T-helper 1 cell treated with Interleukin-12 subunit alpha and Interleukin-12 subunit beta and Interleukin-4 antibody, amounts not matched to agents 30 ng/mL and 1 ng/mL, for 36 hours (primary cell): Measurements from ENCODE around the gene HTRA3. TPM values are rescaled to one million over a fixed set of nuclear protein-coding genes. Genes with fewer than 3 reads are reported as not detected.

Experiments used
- intact Hi-C: fragments of 100-400 bp; cut with micrococcal nuclease; formaldehyde crosslinking; loops from one replicate; pipeline ENCODE4 v1.15.1; 2024
- total RNA-seq: library from RNA; stranded (reverse); gene quantifications from 2 replicates; pipeline ENCODE4 v1.2.3, GENCODE V29; 2022

Gene HTRA3
- total RNA-seq, 1 donor from 2014 or later, result not detected

DNA sequence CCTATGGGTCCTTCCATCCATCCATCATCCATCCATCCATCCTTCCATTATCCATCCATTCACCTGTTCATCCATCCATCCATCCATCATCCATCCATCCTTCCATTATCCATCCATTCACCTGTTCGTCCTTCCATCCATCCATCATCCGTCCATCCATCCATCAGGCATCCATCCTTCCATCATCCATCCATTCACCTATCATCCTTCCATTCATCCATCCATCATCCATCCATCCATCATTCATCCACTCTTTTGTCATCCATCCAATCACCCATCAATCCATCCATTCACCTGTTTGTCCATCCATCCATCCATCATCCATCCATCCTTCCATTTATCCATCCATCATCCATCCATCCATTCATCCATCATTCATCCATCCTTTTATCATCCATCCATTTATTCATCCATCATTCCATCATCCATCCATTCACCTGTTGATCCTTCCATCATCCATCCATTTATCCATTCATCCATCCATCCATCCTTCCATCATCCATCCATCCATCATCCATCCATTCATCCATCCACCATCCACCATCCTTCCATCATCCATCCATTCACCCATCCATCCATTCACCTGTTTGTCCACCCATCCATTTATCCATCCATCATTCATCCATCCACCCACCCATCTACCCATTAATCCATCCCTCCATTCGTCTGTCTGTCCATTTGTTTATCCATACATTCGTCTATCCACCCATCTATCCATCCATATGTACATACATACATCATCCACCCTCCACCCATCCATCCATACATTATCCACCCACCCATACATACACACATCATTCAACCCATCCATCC, 35.7 kb upstream of the HTRA3 start:
- intact Hi-C loops, result no loop called here

DNA sequence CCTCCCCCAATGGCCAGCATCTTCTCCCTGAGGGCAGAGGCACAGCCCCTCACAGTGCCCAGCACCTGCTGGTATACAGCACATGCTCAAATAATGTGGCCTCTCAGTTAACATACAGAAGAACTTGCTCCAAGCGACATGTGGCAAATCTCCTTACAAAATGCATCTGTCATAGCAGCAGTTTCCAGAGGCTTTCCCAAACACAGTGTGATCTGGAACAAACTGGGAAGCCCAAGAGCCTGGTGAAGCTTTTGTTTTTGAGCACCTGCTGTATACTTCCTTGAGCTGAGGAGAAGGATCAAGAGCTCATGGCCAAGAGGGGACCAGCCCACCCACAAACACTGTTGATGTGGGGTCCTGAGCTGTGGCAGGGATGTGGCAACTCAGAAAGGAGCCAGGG, 34.8 kb upstream of the HTRA3 start:
- intact Hi-C loops, result no loop called here

DNA sequence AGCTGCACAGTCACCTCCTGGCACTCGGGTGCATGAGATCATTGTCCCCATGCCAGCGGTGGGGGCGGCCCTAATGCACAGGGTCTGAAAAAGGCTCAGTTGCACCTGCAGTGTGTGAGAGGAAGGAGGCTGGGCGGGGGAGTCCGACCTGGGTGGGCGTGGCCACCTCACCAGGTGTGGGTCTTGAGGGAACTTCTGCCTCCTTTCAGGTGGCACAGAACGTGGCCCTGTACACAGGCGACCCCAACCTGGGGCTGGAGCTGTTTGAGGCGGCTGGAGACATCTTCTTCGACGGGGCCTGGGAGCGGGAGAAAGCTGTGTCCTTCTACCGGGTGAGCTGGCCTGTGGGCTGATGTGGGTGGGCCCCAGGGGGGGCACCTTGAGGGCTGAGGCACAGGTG, 34.3 kb upstream of the HTRA3 start:
- intact Hi-C loops, result no loop called here

DNA sequence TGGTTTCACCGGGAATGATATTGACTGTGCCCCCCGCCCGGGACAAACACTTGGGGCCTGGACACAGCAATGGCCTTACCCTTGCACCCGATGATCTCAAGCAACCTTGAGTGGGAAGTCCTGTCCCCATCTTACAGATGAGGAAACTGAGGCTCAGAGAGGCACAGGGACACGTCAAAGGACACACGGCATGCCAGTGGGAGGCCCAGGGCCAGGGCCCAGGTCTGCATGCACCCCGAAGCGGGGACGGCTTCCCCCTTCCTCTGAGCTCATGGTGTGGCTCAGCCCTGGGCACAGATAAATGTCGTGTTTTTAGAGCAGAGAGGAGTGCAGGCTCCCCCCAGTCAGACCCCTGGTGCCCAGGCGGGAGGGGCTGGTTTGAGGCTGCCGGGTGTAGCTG, 33.9 kb upstream of the HTRA3 start:
- intact Hi-C loops, result no loop called here

DNA sequence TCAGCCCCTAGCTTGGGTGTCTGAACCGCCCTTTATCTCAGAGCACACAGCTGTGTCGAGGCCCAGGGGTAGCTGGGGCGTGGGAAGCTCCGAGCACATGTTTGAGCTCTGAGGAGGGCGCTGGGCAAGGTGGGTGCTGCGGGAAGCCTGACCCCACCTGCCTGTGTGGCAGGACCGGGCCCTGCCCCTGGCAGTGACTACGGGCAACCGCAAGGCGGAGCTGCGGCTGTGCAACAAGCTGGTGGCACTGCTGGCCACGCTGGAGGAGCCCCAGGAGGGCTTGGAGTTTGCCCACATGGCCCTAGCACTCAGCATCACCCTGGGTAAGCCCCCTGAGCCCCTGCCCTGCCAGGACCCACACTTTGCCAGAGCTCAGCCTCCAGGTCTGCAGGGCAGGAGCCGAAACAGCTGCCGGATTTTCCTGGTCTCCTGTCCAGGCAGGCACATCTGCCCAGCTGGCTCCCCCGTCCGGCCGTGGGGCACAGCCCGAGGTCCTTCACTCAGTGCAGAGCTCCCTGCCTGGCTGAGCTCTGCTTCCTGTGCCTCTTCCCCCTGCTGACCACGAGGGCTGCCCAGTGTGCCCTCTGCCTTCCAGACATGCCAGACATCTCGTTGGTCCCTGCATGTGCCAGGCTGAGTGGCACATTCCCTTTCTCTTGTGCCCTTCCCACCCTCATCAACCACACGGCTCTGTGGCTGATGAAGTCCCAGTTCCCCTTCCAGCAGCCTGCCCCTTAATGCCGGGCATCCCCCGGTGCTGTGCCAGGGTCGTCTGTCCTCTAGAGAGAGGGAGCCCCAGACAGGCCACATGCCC, 33.2 kb upstream of the HTRA3 start:
- intact Hi-C loops, result no loop called here

DNA sequence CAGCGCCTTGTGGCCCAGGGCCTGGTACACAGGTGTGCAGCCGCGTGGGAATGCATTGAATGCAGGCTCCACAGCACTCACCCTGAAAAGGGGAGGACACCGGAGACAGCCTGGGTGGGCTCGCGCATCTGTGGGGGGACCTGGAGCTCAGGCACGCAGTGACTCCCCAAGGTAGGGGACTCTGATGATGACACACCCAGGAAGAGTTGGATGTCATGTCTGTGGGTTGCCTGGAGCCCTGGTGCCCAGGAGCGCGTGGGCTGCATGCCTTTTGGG, 32.7 kb upstream of the HTRA3 start:
- intact Hi-C loops, result no loop called here

DNA sequence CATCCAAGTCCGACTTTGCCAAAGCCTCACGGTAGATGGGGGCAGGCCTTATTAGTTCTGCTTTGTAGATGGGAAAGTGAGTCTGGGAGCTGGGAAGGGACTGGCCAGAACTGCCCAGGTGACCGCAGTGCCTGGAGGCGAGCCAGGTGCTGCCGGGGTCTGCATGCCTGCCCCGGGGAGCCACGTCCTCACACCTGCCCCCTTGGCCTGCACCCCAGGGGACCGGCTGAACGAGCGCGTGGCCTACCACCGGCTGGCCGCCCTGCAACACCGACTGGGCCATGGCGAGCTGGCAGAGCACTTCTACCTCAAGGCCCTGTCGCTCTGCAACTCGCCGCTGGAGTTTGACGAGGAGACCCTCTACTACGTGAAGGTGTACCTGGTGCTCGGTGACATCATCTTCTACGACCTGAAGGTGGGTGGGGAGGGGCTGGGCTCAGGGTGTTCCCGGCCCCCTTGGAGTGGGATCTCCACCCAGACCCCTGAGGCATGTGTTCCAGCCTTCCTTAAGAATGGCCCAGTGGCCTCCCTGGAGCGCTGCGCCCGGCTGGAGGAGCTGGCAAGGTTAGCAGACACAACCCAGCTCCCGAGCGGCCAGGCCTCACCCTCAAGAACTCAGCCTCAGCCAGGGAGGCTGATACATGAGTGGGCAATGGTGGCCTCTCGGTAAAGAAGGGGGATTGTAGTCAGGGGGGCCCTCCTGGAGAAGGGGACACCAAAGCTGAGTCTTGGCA, 32.1 kb upstream of the HTRA3 start:
- intact Hi-C loops, result no loop called here

DNA sequence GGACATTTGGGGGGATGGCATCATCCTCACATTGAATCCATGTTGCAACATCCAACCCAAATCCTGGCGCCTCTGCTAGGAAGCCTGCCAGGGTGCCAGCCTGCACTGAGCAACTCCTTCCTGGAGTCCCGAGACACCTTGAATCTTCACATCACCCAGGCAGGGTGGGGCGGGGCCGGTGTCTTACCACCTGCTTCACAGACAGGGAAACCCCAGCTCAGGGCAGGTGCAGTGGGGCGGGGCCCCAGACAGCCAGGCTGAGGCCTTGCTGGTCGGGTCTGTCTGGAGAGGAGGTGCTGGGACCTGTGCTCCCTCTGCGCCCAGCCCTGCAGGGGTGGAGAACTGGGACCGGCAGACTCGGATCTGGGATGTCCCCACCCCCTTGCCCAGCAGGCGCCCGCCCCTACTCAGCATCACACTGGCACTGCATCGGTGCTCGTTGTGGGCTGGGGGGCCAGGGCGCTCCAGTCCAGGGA, 31.5 kb upstream of the HTRA3 start:
- intact Hi-C loops, result no loop called here

DNA sequence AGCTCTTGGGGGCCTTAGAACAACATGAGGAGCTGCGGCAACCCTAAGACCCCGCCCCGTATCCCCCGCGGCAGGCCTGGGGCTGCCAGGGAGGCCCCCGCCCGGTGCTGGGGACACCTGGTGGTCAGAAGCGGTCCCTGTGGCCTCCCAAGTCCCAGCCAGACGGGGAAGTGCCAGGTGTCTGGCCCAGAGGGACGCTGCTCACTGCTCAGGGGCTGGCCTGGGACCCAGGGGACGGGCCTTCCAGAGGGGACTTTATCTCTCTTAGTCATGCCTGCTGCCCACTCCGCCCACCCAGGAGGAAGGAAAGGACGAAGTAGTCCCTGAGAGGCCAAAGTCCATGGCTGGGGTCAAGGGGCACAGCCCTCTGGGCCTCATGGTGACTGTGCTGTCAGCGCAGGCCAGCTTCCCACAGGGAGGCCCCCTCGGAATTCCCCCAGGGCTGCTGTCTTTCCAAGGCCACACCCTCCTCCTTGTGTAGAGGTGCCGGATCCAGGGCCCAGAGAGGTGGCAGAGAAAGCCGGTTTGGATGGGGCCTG, 31.0 kb upstream of the HTRA3 start:
- intact Hi-C loops, result no loop called here

DNA sequence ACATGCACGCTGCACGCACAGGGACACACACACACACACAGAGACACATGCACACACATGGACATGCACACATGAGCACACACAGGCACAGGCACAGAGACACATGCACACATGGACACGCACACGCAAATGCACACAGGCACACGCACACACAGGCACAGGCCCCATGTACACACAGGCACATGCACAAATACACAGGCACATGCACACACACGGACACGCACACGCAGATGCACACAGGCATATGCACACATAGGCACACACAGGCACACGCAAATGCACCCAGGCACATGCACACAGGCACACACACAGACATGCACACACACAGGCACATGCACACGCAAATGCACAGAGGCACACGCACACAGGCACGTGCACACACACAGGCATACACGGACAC, 30.3 kb upstream of the HTRA3 start:
- intact Hi-C loops, result no loop called here

DNA sequence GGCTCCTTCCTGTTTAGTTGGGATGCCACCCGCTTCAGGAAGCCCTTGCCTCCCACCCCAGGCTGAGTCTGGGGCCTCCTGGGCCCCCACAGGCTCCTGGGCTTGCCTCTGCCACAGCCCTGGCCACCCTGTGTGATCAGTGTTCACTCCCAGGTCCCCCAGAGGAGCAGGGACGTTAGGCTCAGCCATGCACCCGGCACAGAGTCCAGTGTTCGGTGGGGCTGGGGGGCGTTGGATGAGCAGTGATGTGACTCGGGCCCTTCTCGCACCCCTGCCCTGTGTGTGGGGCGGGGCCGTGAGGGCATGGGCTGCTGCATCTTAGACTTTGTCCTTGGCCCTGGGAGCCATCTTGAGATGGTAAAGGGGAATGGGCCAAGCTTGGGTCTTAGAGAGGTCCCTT, 29.9 kb upstream of the HTRA3 start:
- intact Hi-C loops, result loop anchor here (5.0 kb wide), 2 partner anchors 42 to 353 kb away; partner anchors contain the start of genes CPZ and SH3TC1

DNA sequence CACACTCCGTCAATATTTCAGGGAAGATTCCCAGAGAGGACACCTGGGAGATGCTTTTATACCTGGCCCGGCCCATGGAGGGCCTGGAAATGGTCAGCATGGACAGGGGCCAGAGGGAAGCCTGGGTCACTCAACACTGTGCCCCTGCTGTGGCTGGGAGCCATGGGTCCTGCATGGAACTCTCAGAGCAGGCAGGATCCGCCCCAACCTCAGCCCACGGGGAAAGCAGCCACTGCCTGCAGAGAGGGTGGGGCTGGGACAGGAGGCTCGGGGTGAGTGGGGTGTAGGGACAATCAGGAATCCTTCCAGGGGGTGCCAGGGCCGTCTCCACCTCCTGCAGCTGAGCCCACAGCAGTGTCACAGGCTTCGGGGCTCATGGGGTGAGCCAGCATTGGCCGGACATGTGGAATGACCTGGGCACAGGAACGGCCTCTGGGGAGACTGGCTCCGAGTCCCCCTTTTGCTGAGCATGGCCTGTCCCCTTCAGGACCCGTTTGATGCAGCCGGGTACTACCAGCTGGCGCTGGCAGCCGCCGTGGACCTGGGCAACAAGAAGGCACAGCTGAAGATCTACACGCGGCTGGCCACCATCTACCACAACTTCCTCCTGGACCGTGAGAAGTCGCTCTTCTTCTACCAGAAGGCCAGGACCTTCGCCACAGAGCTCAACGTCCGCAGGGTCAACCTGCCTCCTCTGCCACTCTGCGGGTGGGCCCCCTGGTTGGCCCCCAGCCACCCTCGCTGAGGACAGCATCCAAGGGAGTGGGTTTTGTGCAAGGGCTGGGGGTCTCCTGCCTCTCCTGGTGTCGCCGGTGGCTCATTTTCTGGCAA, 29.1 kb upstream of the HTRA3 start:
- intact Hi-C loops, result loop anchor here (5.0 kb wide), 2 partner anchors 43 to 352 kb away; partner anchors contain the start of genes CPZ and SH3TC1

DNA sequence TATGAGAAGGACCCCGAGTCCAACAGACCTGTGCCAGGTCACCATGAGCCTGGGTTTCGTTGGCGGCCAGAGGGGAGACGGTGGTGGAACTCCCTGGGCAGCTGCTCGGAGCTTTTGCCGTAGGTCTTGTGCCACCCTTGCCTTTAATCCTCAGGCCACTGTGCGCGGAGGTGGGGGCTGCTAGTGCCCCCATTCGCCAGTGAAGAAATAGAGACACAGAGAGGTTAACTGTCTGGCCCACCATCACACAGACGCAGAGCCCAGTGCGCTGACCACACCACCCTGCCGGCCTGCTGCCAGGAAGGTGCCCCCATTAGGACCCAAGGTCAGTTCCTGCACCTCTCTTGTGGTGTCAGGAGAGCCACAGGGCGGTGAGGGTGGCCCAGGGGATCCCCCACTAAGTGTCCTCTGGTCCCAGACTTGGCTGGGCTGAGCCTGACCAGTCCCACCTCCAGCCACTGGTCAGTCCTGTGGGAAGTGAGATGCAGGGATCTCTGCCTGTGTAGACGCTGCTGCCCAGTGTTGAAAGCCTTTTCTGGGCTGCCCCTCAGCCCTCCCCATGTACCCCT, 28.3 kb upstream of the HTRA3 start:
- intact Hi-C loops, result loop anchor here (5.0 kb wide), 2 partner anchors 44 to 351 kb away; partner anchors contain the start of genes CPZ and SH3TC1

DNA sequence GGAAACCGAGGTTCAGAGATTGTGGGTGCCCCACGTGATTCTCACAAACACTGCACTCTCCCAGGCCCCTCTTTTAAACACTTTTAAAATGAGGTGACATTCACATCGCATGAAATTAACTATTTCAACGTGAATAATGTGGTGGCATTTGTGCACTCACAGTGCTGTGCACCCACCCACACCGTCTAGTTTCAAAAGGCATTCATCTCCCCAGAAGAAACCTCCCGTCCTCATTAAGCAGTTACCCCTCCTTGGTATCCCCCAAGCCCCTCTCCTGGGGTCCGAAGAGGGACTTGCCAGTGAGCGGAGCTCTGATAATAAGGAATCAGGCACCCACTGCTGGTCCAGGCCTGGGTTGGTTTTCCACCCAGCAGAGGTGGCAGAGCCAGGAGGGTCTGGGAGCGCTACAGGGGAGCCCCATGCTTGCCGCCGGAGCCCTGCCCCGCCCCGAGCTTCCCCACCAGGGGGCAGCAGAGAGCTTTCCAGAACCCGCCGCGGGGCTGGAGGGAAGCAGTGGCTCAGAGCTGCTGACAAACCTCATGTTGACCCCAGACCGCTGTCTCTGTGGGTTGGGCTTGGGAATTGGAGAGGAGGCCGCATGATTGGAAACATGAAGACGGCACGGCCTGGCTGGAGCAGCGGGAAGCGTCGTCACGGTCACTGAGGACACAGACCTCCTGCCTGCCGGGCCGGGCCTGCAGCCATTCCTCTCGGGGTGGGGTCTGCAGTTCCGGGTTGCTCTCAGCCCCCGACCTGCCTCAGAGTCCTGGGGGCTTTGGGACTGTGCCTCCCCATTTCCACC, 27.5 kb upstream of the HTRA3 start:
- intact Hi-C loops, result loop anchor here (1.0 to 5.0 kb wide), 4 partner anchors 45 to 350 kb away; partner anchors contain the start of genes CPZ and SH3TC1

DNA sequence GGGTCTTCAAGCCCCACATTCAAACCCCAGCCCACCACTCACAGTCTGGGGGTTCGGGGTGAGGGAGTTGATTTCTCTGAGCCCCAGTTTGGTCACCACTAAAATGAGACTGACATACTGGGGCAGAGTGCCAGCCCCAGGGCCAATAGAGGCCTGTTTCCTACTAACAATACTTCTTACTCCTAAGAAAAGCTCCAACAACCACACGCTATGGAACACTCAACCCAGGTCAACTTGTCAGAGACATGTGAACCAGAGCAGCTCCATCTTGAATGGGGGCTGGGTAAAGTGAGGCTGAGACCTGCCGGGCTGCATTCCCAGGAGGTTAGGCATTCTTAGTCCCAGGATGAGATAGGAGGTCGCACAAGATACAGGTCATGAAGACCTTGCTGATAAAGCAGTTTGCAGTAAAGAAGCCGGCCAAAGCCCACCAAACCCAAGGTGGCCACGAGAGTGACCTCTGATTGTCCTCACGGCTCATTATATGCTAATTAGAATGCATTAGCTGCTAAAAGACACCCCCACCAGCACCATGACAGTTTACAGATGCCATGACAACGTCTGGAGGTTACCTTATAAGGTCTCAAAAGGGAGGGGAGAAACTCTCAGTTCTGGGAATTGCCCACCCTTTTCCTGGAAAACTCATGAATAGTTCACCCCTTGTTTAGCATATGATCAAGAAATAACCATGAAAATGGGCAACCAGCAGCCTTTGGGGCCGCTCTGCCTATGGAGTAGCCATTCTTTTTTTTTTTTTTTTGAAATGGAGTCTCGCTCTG, 26.6 kb upstream of the HTRA3 start:
- intact Hi-C loops, result loop anchor here (1.0 to 5.0 kb wide), 4 partner anchors 46 to 349 kb away; partner anchors contain the start of genes CPZ and SH3TC1

DNA sequence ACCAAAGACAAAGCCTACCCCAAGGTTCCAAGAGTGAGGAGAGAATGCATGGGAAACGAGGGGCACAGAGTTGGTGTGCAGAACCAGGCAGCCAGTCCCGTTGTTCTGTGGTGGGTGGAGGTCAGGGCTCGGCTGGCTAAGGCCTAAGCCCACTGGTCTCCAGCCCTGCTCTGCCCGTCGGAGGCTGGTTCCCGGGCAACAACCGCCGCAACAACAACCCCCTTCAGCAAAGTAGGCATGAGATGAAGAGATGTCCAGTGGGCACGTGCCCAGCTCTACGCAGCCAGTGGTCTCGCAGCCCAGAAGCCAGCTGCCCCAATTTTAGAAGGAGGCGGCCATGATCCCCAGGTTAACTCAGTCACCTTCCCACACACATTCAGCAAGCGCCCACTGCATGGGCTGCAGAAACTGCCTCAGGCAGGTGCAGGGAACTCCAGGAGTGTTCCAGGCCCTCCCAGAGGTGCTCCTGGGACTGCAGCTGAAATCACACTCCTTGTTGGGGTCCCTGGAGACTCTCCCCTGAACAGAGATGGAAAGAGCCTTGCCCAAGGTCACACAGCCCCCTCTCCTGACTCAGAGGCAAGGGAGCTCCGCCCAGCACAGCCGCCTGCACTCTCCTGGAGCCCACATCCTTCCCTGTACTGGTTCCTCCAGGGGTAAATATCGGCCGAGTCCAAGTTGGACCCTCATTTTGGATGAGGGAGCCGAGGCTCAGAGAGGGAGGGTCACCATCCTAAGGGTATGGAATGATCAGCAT, 25.4 kb upstream of the HTRA3 start:
- intact Hi-C loops, result loop anchor here (5.0 kb wide), 2 partner anchors 47 to 348 kb away; partner anchors contain the start of genes CPZ and SH3TC1

DNA sequence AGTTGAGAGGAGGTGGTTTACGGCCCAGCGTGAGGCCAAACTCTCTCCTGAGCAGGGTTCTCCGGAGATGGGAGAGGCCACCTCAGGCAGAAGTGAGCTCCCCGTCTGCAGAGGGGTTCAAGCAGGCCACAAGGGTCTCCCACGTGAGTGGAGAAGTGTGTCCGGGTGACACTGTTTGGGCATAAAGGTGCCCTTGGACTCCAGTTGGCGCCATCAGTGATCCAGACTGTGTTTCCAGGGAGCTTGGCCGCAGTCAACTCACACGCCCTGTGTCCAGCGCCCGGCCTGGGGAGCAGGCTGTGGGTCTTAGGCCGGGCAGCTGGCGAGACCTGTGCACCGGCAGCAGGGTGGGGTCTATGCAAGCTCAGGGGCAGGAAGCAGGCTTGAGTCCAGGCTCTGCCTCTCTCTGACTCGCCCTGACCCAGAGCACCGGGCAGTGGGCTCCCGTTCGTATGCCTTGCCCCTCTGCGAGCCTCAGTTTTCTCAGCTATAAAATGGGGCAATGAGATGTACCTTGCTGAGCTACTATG, 24.6 kb upstream of the HTRA3 start:
- intact Hi-C loops, result loop anchor here (5.0 kb wide), 2 partner anchors 48 to 347 kb away; partner anchors contain the start of genes CPZ and SH3TC1
